ENCODE data around the gene DENND2A.

DNA sequence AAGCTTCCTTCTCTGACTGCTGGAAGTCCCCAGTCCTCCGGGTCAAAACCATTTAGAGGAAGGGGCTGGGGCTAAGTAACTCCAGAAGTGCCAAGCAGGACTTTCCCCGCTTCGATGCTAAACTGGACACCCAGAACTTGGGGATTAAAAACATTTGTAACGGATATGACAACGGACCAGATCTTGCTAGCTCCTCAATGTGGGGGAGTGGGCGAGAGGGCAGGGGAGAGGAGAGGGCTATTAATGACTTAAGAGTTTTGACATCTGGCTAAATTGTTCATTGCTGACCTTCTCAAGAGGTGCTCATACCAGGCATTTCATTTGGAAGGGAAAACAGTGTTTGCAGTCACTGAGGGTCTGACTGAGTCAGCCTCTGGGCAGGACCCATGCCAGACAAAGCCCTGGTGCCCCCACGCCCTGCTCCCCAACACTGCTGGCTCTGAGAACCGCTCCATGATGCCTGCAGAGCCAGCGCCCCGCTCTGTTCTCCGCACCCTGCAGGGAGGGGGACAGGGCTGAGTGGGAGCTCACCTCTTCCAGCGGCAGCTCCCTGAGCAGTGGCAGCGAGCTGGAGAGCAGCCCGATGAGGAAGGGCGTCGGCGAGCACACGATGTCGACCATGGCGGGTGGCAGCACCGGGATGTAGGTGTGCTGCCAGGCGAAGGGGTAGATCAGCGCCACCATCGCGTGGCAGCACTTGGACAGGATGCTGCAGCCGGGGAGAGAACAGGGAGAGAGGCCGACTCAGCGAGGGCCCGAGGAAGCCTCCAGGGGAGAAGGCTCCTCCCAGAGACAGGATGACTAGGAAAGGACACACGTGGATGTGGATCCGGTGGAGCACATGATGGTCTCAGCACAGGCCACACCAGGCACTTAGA is 113.6 kb downstream of the DENND2A start:
- TF ChIP-seq, protein P1, sequence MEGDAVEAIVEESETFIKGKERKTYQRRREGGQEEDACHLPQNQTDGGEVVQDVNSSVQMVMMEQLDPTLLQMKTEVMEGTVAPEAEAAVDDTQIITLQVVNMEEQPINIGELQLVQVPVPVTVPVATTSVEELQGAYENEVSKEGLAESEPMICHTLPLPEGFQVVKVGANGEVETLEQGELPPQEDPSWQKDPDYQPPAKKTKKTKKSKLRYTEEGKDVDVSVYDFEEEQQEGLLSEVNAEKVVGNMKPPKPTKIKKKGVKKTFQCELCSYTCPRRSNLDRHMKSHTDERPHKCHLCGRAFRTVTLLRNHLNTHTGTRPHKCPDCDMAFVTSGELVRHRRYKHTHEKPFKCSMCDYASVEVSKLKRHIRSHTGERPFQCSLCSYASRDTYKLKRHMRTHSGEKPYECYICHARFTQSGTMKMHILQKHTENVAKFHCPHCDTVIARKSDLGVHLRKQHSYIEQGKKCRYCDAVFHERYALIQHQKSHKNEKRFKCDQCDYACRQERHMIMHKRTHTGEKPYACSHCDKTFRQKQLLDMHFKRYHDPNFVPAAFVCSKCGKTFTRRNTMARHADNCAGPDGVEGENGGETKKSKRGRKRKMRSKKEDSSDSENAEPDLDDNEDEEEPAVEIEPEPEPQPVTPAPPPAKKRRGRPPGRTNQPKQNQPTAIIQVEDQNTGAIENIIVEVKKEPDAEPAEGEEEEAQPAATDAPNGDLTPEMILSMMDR (IDR thresholded peaks at IDR 0.05; ENCODE audit: low read depth, low read length) = no peak
- no peak for TF ChIP-seq POLR2A (IDR thresholded peaks at IDR 0.05; ENCODE audit: extremely low read depth, insufficient read length)
- TF ChIP-seq, protein P2, sequence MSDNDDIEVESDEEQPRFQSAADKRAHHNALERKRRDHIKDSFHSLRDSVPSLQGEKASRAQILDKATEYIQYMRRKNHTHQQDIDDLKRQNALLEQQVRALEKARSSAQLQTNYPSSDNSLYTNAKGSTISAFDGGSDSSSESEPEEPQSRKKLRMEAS (IDR thresholded peaks at IDR 0.05; ENCODE audit: low read depth, low read length) = no peak
- TF ChIP-seq MYC (IDR thresholded peaks at IDR 0.05; ENCODE audit: low read depth, low read length) = no peak

All from NB4 (cell line).